Middle frontal gyrus (tissue), 1 donor: ENCODE measurements around the gene PCLO.
"Not testable (repeated sequence)": the region's sequence is repeated elsewhere in the genome, so short reads cannot be mapped to it uniquely, and the experiment has no call there.

Experiments
- DNase-seq: peaks from one replicate; pipeline ENCODE4 v3.0.0-alpha.2; 2015; ENCODE audit warnings: low spot score; ENCODE audit errors: extremely low spot score

The PCLO gene

GRCh38 chr7:83040484-83040883 is 122.2 kb downstream of the PCLO start:
- no peak for DNase-seq

- DNase-seq, result no peak
These were observed 123.9 kb downstream of the PCLO start for GRCh38 chr7:83038787-83039186.

- no peak for DNase-seq
These were observed 125.8 kb downstream of the PCLO start for GRCh38 chr7:83036721-83037380.

GRCh38 chr7:83036130-83036529 is 126.6 kb downstream of the PCLO start:
- DNase-seq, result no peak

GRCh38 chr7:83032195-83032594 is 130.5 kb downstream of the PCLO start:
- no peak for DNase-seq

- DNase-seq, result not testable (repeated sequence)
These were observed 138.6 kb downstream of the PCLO start for GRCh38 chr7:83023817-83024665.

- no peak for DNase-seq
These were observed 141.7 kb downstream of the PCLO start for GRCh38 chr7:83021032-83021431.

GRCh38 chr7:83020161-83020560 is 142.5 kb downstream of the PCLO start:
- no peak for DNase-seq

- DNase-seq, result peak; percentile 11
These were observed 146.8 kb downstream of the PCLO start for GRCh38 chr7:83015916-83016315.

GRCh38 chr7:83014546-83014945 is 148.1 kb downstream of the PCLO start:
- no peak for DNase-seq

- no peak for DNase-seq
These were observed 150.7 kb downstream of the PCLO start for GRCh38 chr7:83011954-83012353.

GRCh38 chr7:83005410-83005809 is 157.3 kb downstream of the PCLO start:
- no peak for DNase-seq

- no peak for DNase-seq
These were observed 161.2 kb downstream of the PCLO start for GRCh38 chr7:83001362-83002040.

GRCh38 chr7:82998436-82998835 is 164.2 kb downstream of the PCLO start:
- DNase-seq, result no peak

GRCh38 chr7:82985144-82985802 is 177.4 kb downstream of the PCLO start:
- no peak for DNase-seq

GRCh38 chr7:82980130-82980788 is 182.4 kb downstream of the PCLO start:
- DNase-seq, result no peak

GRCh38 chr7:82975811-82976468 is 186.7 kb downstream of the PCLO start:
- no peak for DNase-seq

- no peak for DNase-seq
These were observed 190.5 kb downstream of the PCLO start for GRCh38 chr7:82972135-82972534.

- no peak for DNase-seq
These were observed 197.3 kb downstream of the PCLO start for GRCh38 chr7:82965088-82966036.
